ENCODE results near the gene PSMB3.

DNA sequence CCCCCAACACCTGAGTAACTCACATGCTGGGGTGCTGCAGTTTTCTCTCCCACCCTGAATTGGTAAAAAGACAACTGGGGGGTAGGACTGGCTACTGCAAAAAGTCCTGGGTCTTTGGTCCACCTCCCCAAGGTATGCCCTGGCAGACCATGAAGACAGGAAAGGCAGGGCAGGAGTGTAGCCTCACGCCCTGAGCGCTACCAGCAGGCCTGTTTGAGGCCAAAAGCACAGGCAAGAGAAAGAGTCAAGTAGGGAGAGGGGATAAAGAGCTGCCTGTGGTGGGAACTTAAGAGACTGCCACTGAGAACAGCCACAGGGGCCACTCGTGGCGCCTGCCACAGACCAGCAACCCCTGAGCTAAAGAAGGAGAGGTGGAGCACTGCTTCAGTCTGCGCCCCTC is 13.8 kb downstream of the PSMB3 start:
- TF ChIP-seq, protein P1, sequence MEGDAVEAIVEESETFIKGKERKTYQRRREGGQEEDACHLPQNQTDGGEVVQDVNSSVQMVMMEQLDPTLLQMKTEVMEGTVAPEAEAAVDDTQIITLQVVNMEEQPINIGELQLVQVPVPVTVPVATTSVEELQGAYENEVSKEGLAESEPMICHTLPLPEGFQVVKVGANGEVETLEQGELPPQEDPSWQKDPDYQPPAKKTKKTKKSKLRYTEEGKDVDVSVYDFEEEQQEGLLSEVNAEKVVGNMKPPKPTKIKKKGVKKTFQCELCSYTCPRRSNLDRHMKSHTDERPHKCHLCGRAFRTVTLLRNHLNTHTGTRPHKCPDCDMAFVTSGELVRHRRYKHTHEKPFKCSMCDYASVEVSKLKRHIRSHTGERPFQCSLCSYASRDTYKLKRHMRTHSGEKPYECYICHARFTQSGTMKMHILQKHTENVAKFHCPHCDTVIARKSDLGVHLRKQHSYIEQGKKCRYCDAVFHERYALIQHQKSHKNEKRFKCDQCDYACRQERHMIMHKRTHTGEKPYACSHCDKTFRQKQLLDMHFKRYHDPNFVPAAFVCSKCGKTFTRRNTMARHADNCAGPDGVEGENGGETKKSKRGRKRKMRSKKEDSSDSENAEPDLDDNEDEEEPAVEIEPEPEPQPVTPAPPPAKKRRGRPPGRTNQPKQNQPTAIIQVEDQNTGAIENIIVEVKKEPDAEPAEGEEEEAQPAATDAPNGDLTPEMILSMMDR (IDR thresholded peaks at IDR 0.05): no peak
- no peak for TF ChIP-seq POLR2A (IDR thresholded peaks at IDR 0.05)
